Measurements from ENCODE around the gene IL13RA1. TPM values are rescaled to one million over a fixed set of nuclear protein-coding genes. Genes with fewer than 3 reads are reported as not detected.

IL13RA1 gene
- total and polyA plus RNA-seq, 2 of the 13 experiments (the other 11 are each of a cell fraction or from before 2014, with no cell fraction given) = 56.6 to 73.5 TPM

DNA sequence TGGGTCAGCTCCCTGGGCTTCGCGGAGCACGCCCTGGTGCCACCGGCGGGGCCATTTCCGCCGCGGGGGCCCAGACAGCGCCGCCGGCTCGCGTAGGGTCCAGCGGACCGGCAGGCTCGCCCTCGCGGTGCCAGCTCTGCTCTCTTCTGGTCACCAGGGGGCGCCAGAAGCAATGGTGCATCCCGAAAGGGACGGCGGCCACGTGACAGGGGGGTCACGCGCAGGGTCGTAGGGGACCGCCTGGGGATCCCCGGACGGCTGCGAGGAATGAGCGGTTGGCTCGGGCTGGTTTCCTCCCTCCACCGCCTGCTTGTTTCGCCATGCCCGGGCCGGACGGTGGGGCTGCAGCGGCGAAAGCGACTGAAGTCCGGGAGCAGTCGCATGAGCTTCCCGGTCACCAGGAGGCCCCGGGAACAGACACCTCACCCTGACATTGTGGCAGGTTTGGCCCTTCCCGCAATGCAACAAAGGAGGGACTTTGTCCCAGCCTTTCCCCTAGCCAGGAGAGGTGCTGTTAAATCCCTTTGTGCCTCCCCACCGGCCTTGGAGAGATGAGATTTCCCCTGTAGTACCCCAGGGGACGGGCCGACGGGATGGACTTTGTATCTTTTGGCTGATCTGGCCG, 112.0 kb downstream of the IL13RA1 start (continued):
- TF ChIP-seq ZNF503 (CRISPR knock-in tag; IDR thresholded peaks at IDR 0.05) = peak; percentile 36; the same call in 1 of the 2 replicates
- peak; percentile 89 for TF ChIP-seq CTCF (CRISPR knock-in tag; IDR thresholded peaks at IDR 0.05)
- peak; percentile 54 for TF ChIP-seq FOXP4 (CRISPR knock-in tag; IDR thresholded peaks at IDR 0.05)
- TF ChIP-seq ATM (IDR thresholded peaks at IDR 0.05; ENCODE audit: borderline replicate concordance) = no peak
- peak; percentile 26; the same call in 1 of the 2 replicates for TF ChIP-seq MED1 (CRISPR knock-in tag; IDR thresholded peaks at IDR 0.05)
- no peak for TF ChIP-seq ZNF280B (CRISPR knock-in tag; IDR thresholded peaks at IDR 0.05; ENCODE audit: borderline replicate concordance)
- TF ChIP-seq NR2C2 (CRISPR knock-in tag; IDR thresholded peaks at IDR 0.05; ENCODE audit: borderline replicate concordance) = peak; percentile 86; the same call in 1 of the 2 replicates
- TF ChIP-seq POGZ (CRISPR knock-in tag; IDR thresholded peaks at IDR 0.05) = peak; percentile 93
- no peak for TF ChIP-seq ATF7-NPFF (CRISPR knock-in tag; IDR thresholded peaks at IDR 0.05; ENCODE audit: low read depth)
- peak; percentile 33; the same call in 1 of the 2 replicates for TF ChIP-seq ERF (CRISPR knock-in tag; IDR thresholded peaks at IDR 0.05)
- no peak for TF ChIP-seq MTERF4 (CRISPR knock-in tag; IDR thresholded peaks at IDR 0.05)
- TF ChIP-seq, protein P1, sequence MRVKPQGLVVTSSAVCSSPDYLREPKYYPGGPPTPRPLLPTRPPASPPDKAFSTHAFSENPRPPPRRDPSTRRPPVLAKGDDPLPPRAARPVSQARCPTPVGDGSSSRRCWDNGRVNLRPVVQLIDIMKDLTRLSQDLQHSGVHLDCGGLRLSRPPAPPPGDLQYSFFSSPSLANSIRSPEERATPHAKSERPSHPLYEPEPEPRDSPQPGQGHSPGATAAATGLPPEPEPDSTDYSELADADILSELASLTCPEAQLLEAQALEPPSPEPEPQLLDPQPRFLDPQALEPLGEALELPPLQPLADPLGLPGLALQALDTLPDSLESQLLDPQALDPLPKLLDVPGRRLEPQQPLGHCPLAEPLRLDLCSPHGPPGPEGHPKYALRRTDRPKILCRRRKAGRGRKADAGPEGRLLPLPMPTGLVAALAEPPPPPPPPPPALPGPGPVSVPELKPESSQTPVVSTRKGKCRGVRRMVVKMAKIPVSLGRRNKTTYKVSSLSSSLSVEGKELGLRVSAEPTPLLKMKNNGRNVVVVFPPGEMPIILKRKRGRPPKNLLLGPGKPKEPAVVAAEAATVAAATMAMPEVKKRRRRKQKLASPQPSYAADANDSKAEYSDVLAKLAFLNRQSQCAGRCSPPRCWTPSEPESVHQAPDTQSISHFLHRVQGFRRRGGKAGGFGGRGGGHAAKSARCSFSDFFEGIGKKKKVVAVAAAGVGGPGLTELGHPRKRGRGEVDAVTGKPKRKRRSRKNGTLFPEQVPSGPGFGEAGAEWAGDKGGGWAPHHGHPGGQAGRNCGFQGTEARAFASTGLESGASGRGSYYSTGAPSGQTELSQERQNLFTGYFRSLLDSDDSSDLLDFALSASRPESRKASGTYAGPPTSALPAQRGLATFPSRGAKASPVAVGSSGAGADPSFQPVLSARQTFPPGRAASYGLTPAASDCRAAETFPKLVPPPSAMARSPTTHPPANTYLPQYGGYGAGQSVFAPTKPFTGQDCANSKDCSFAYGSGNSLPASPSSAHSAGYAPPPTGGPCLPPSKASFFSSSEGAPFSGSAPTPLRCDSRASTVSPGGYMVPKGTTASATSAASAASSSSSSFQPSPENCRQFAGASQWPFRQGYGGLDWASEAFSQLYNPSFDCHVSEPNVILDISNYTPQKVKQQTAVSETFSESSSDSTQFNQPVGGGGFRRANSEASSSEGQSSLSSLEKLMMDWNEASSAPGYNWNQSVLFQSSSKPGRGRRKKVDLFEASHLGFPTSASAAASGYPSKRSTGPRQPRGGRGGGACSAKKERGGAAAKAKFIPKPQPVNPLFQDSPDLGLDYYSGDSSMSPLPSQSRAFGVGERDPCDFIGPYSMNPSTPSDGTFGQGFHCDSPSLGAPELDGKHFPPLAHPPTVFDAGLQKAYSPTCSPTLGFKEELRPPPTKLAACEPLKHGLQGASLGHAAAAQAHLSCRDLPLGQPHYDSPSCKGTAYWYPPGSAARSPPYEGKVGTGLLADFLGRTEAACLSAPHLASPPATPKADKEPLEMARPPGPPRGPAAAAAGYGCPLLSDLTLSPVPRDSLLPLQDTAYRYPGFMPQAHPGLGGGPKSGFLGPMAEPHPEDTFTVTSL (CRISPR knock-in tag; IDR thresholded peaks at IDR 0.05; ENCODE audit: borderline replicate concordance) = no peak
- peak; percentile 33; the same call in 1 of the 2 replicates for TF ChIP-seq NR2F2 (IDR thresholded peaks at IDR 0.05; ENCODE audit: borderline replicate concordance, low read depth)
